NCI-H2227 (cell line): ENCODE results near the gene LUZP2.

Experiments used
- DNase-seq: peaks from one replicate; lab custom pipeline; 2025; ENCODE audit not compliant: unreplicated experiment; lab: John Stamatoyannopoulos, UW

Gene LUZP2

GRCh38 chr11:24628224-24628776, 131.4 kb downstream of the LUZP2 start:
- no peak for DNase-seq

- DNase-seq, result no peak
These were observed 137.8 kb downstream of the LUZP2 start for GRCh38 chr11:24634606-24635160.

- no peak for DNase-seq
These were observed 138.9 kb downstream of the LUZP2 start for GRCh38 chr11:24635588-24636290.

GRCh38 chr11:24636291-24636629, 139.4 kb downstream of the LUZP2 start:
- DNase-seq, result no peak

GRCh38 chr11:24637520-24637919, 140.7 kb downstream of the LUZP2 start:
- DNase-seq, result no peak

- DNase-seq, result no peak
These were observed 145.8 kb downstream of the LUZP2 start for GRCh38 chr11:24642648-24643047.

GRCh38 chr11:24645563-24645962, 148.7 kb downstream of the LUZP2 start:
- no peak for DNase-seq

- no peak for DNase-seq
These were observed 155.0 kb downstream of the LUZP2 start for GRCh38 chr11:24651873-24652272.

- DNase-seq, result no peak
These were observed 157.0 kb downstream of the LUZP2 start for GRCh38 chr11:24653901-24654300.

GRCh38 chr11:24661331-24661730, 164.5 kb downstream of the LUZP2 start:
- no peak for DNase-seq

GRCh38 chr11:24664399-24664798, 167.5 kb downstream of the LUZP2 start:
- DNase-seq, result no peak

- no peak for DNase-seq
These were observed 170.6 kb downstream of the LUZP2 start for GRCh38 chr11:24667353-24667968.

GRCh38 chr11:24678703-24679348, 182.0 kb downstream of the LUZP2 start:
- DNase-seq, result no peak

- DNase-seq, result no peak
These were observed 183.0 kb downstream of the LUZP2 start for GRCh38 chr11:24679821-24680351.

- DNase-seq, result no peak
These were observed 186.7 kb downstream of the LUZP2 start for GRCh38 chr11:24683583-24683982.

- DNase-seq, result no peak
These were observed 189.0 kb downstream of the LUZP2 start for GRCh38 chr11:24685821-24686220.

- DNase-seq, result no peak
These were observed 190.8 kb downstream of the LUZP2 start for GRCh38 chr11:24687531-24688147.

GRCh38 chr11:24688981-24689380, 192.1 kb downstream of the LUZP2 start:
- no peak for DNase-seq

GRCh38 chr11:24697522-24698111, 200.8 kb downstream of the LUZP2 start:
- no peak for DNase-seq

GRCh38 chr11:24704716-24705115, 207.9 kb downstream of the LUZP2 start:
- DNase-seq, result no peak

- DNase-seq, result no peak
These were observed 208.6 kb downstream of the LUZP2 start for GRCh38 chr11:24705474-24705873.
